Measurements from ENCODE around the gene PPFIA2. TPM values are rescaled to one million over a fixed set of nuclear protein-coding genes. Genes with fewer than 3 reads are reported as not detected.
A peak's percentile ranks its signal among the peaks of the same experiment; 100 is the strongest.

PPFIA2 gene
- total RNA-seq, 1 donor from 2014 or later: 0.59 TPM

- no peak for FAIRE-seq
Observed at GRCh38 chr12:81450920-81451739, 308.0 kb downstream of the PPFIA2 start.

GRCh38 chr12:81441629-81442028 lies 317.5 kb downstream of the PPFIA2 start:
- Histone ChIP-seq H2AFZ (ENCODE audit: low read depth, low read length) (no peak overlapping the region), H3K9me3 (ENCODE audit: insufficient read depth, low read depth, low read length) (no peaks in the 10 kb centered on the region), H3K79me2 (ENCODE audit: insufficient read depth, low read length) (no peaks in the 10 kb centered on the region), H4K20me1 (ENCODE audit: insufficient read depth, low read length) (no peaks in the 10 kb centered on the region), H3K27ac (ENCODE audit: low read depth, low read length) (no peak overlapping the region), H3K4me1 (ENCODE audit: insufficient read depth, low read length) (no peaks in the 10 kb centered on the region), H3K4me2 (ENCODE audit: low read length) (no peak overlapping the region), H3K9ac (ENCODE audit: low read length) (no peak overlapping the region), H3K27me3 (ENCODE audit: insufficient read depth, low read length) (no peaks in the 10 kb centered on the region), H3K36me3 (ENCODE audit: insufficient read depth, low read length) (no peaks in the 10 kb centered on the region), H3K4me3 (ENCODE audit: insufficient read depth, low read depth, low read length) (no peak overlapping the region)
- no peaks in the 10 kb centered on the region for H3K27me3 Mint-ChIP-seq (ENCODE audit: low read depth, unreplicated experiment)
- H3K4me3 Mint-ChIP-seq (ENCODE audit: unreplicated experiment): no peak overlapping the region
- no peaks in the 10 kb centered on the region for H3K9me3 Mint-ChIP-seq (ENCODE audit: unreplicated experiment)
- FAIRE-seq: no peak
- H3K27ac Mint-ChIP-seq (ENCODE audit: unreplicated experiment): no peak overlapping the region
- no peak for TF ChIP-seq EZH2 (IDR thresholded peaks at IDR 0.05; ENCODE audit: insufficient read depth, low read length)
- TF ChIP-seq, protein P1, sequence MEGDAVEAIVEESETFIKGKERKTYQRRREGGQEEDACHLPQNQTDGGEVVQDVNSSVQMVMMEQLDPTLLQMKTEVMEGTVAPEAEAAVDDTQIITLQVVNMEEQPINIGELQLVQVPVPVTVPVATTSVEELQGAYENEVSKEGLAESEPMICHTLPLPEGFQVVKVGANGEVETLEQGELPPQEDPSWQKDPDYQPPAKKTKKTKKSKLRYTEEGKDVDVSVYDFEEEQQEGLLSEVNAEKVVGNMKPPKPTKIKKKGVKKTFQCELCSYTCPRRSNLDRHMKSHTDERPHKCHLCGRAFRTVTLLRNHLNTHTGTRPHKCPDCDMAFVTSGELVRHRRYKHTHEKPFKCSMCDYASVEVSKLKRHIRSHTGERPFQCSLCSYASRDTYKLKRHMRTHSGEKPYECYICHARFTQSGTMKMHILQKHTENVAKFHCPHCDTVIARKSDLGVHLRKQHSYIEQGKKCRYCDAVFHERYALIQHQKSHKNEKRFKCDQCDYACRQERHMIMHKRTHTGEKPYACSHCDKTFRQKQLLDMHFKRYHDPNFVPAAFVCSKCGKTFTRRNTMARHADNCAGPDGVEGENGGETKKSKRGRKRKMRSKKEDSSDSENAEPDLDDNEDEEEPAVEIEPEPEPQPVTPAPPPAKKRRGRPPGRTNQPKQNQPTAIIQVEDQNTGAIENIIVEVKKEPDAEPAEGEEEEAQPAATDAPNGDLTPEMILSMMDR (IDR thresholded peaks at IDR 0.05; ENCODE audit: insufficient read depth, low read depth, low read length): no peak
- no peaks in the 10 kb centered on the region for H3K4me1 Mint-ChIP-seq (ENCODE audit: low read depth, unreplicated experiment)
- DNase-seq (ENCODE audit: low read depth): no peak
- no peaks in the 10 kb centered on the region for H3K36me3 Mint-ChIP-seq (ENCODE audit: low read depth, unreplicated experiment)

More at GRCh38 chr12:81450920-81451739, 308.0 kb downstream of the PPFIA2 start:
- Mint-ChIP-seq H3K9me3 (ENCODE audit: unreplicated experiment) (no peaks in the 10 kb centered on the region), H3K27ac (ENCODE audit: unreplicated experiment) (no peak overlapping the region), H3K27me3 (ENCODE audit: low read depth, unreplicated experiment) (no peaks in the 10 kb centered on the region), H3K4me1 (ENCODE audit: low read depth, unreplicated experiment) (no peaks in the 10 kb centered on the region), H3K4me3 (ENCODE audit: unreplicated experiment) (no peak overlapping the region), H3K36me3 (ENCODE audit: low read depth, unreplicated experiment) (no peaks in the 10 kb centered on the region)
- Histone ChIP-seq H4K20me1 (ENCODE audit: insufficient read depth, low read length) (no peaks in the 10 kb centered on the region), H3K9me3 (ENCODE audit: insufficient read depth, low read depth, low read length) (no peaks in the 10 kb centered on the region), H3K4me2 (ENCODE audit: low read length) (no peak overlapping the region), H2AFZ (ENCODE audit: low read depth, low read length) (no peak overlapping the region), H3K36me3 (ENCODE audit: insufficient read depth, low read length) (no peaks in the 10 kb centered on the region), H3K79me2 (ENCODE audit: insufficient read depth, low read length) (no peaks in the 10 kb centered on the region), H3K4me1 (ENCODE audit: insufficient read depth, low read length) (no peaks in the 10 kb centered on the region), H3K4me3 (ENCODE audit: insufficient read depth, low read depth, low read length) (no peak overlapping the region), H3K27ac (ENCODE audit: low read depth, low read length) (no peak overlapping the region), H3K27me3 (ENCODE audit: insufficient read depth, low read length) (no peaks in the 10 kb centered on the region), H3K9ac (ENCODE audit: low read length) (no peak overlapping the region)
- TF ChIP-seq EZH2 (IDR thresholded peaks at IDR 0.05; ENCODE audit: insufficient read depth, low read length): no peak
- TF ChIP-seq, protein P1 (IDR thresholded peaks at IDR 0.05; ENCODE audit: insufficient read depth, low read depth, low read length): peak; percentile 62
- DNase-seq (ENCODE audit: low read depth): peak; percentile 64

- Mint-ChIP-seq H3K4me3 (ENCODE audit: unreplicated experiment) (no peak overlapping the region), H3K9me3 (ENCODE audit: unreplicated experiment) (no peaks in the 10 kb centered on the region), H3K4me1 (ENCODE audit: low read depth, unreplicated experiment) (no peaks in the 10 kb centered on the region), H3K36me3 (ENCODE audit: low read depth, unreplicated experiment) (no peaks in the 10 kb centered on the region), H3K27ac (ENCODE audit: unreplicated experiment) (no peak overlapping the region), H3K27me3 (ENCODE audit: low read depth, unreplicated experiment) (no peaks in the 10 kb centered on the region)
- H2AFZ ChIP-seq (ENCODE audit: low read depth, low read length): no peak overlapping the region
- no peaks in the 10 kb centered on the region for H3K36me3 ChIP-seq (ENCODE audit: insufficient read depth, low read length)
- H3K27me3 ChIP-seq (ENCODE audit: insufficient read depth, low read length): no peaks in the 10 kb centered on the region
- H3K4me1 ChIP-seq (ENCODE audit: insufficient read depth, low read length): no peaks in the 10 kb centered on the region
- H3K9ac ChIP-seq (ENCODE audit: low read length): no peak overlapping the region
- DNase-seq (ENCODE audit: low read depth): no peak
- no peak overlapping the region for H3K4me3 ChIP-seq (ENCODE audit: insufficient read depth, low read depth, low read length)
- no peak overlapping the region for H3K27ac ChIP-seq (ENCODE audit: low read depth, low read length)
- H3K79me2 ChIP-seq (ENCODE audit: insufficient read depth, low read length): no peaks in the 10 kb centered on the region
- H3K9me3 ChIP-seq (ENCODE audit: insufficient read depth, low read depth, low read length): no peaks in the 10 kb centered on the region
- H3K4me2 ChIP-seq (ENCODE audit: low read length): no peak overlapping the region
- TF ChIP-seq, protein P1 (IDR thresholded peaks at IDR 0.05; ENCODE audit: insufficient read depth, low read depth, low read length): no peak
- TF ChIP-seq EZH2 (IDR thresholded peaks at IDR 0.05; ENCODE audit: insufficient read depth, low read length): no peak
- FAIRE-seq: no peak
- no peaks in the 10 kb centered on the region for H4K20me1 ChIP-seq (ENCODE audit: insufficient read depth, low read length)
Observed at GRCh38 chr12:81440001-81440400, 319.1 kb downstream of the PPFIA2 start.

Measured in astrocyte (in vitro differentiated cells and primary cell).